HepG2 (cell line): ENCODE data around the gene FANCD2OS. TPM values are rescaled to one million over a fixed set of nuclear protein-coding genes. Genes with fewer than 3 reads are reported as not detected.

ENCODE experiments used
- HMG20B ChIP-seq: conservative IDR thresholded peaks from 2 replicates; pipeline ENCODE4 v1.6.1; 2016; ENCODE audit warnings: missing genetic modification reagents, missing compliant biosample characterization
- KMT2A ChIP-seq: sonication (generic); formaldehyde crosslinking; IDR thresholded peaks from 2 replicates; pipeline ENCODE4 v1.4.0; 2020; ENCODE audit warnings: missing genetic modification reagents
- MTF2 ChIP-seq: sonication (generic); formaldehyde crosslinking; IDR thresholded peaks from 2 replicates; pipeline ENCODE4 v1.5.0; 2020; ENCODE audit warnings: missing genetic modification reagents, borderline replicate concordance
- NFYB ChIP-seq: sonication (generic); formaldehyde crosslinking; IDR thresholded peaks from 2 replicates; pipeline ENCODE4 v1.4.0; 2020; ENCODE audit warnings: missing genetic modification reagents
- RFX5 ChIP-seq: IDR thresholded peaks from 2 replicates; pipeline ENCODE4 v1.6.1; 2011; ENCODE audit warnings: low read depth, low read length, improper control_type of control experiment
- TBL1XR1 ChIP-seq: fragments of 150-350 bp; IDR thresholded peaks from 2 replicates; pipeline ENCODE4 v1.6.1; 2014; ENCODE audit warnings: borderline replicate concordance, low read length; ENCODE audit not compliant: partially characterized antibody
- TSC22D2 ChIP-seq: sonication (generic); formaldehyde crosslinking; IDR thresholded peaks from 2 replicates; pipeline ENCODE4 v1.5.1; 2020; ENCODE audit warnings: missing genetic modification reagents, mild to moderate bottlenecking, borderline replicate concordance
- YEATS2 ChIP-seq: sonication (generic); formaldehyde crosslinking; IDR thresholded peaks from 2 replicates; pipeline ENCODE4 v1.4.0; 2020; ENCODE audit warnings: missing genetic modification reagents, borderline replicate concordance
- YY1 ChIP-seq: IDR thresholded peaks from 2 replicates; pipeline ENCODE4 v1.6.1; 2011; ENCODE audit warnings: low read length, low read depth, moderate library complexity, mild to moderate bottlenecking; ENCODE audit not compliant: insufficient read depth, insufficient replicate concordance
- ZBTB20 ChIP-seq: sonication (generic); formaldehyde crosslinking; IDR thresholded peaks from 2 replicates; pipeline ENCODE4 v1.8.1; 2023; ENCODE audit warnings: missing genetic modification reagents, low read depth, mild to moderate bottlenecking, borderline replicate concordance
- ZFP36 ChIP-seq: fragments of 150-350 bp; IDR thresholded peaks from 2 replicates; pipeline ENCODE4 v1.6.1; 2018; ENCODE audit warnings: borderline replicate concordance, low read length, low read depth; ENCODE audit not compliant: partially characterized antibody
- ZNF558 ChIP-seq: sonication (generic); formaldehyde crosslinking; IDR thresholded peaks from 2 replicates; pipeline ENCODE4 v1.9.0; 2022; ENCODE audit warnings: mild to moderate bottlenecking, missing genetic modification reagents, borderline replicate concordance
- ZNF564 ChIP-seq: sonication (generic); formaldehyde crosslinking; IDR thresholded peaks from 2 replicates; pipeline ENCODE4 v1.8.1; 2023; ENCODE audit warnings: mild to moderate bottlenecking, missing genetic modification reagents
- ZNF619 ChIP-seq: sonication (generic); formaldehyde crosslinking; IDR thresholded peaks from 2 replicates; pipeline ENCODE4 v1.4.0; 2020; ENCODE audit warnings: mild to moderate bottlenecking, missing genetic modification reagents
- ZNF776 ChIP-seq: sonication (generic); formaldehyde crosslinking; IDR thresholded peaks from 2 replicates; pipeline ENCODE4 v1.4.0; 2020; ENCODE audit warnings: mild to moderate bottlenecking, missing genetic modification reagents
- polyA plus RNA-seq, 8 experiments: library from polyadenylated mRNA; depleted of rRNA in 3 of 8; stranded (reverse) in 7 of 8; unstranded in 1 of 8; fragments of >200 nt; fragmentation: Illumina TruSeq in 4 of 8; extraction: Trizol in 4 of 8; gene quantifications; 2 replicates each; pipeline versions ENCODE4 v1.2.1 to v1.2.3, GENCODE V29; 2011 to 2016; ENCODE audit warnings: low read depth in 4 of 8, missing spikeins in 1 of 8, mixed read lengths in 1 of 8; ENCODE audit not compliant: insufficient read depth in 1 of 8
- total RNA-seq, 5 experiments: library from RNA; depleted of rRNA; stranded (reverse); fragments of >200 nt; fragmentation: Illumina TruSeq; extraction: Trizol; gene quantifications; 2 replicates each; pipeline ENCODE4 v1.2.3, GENCODE V29; 2016; ENCODE audit warnings: low read depth in 1 of 5
- TF ChIP-seq, protein P1 (sequence below): fragments of 450-650 bp; IDR thresholded peaks from 2 replicates; pipeline ENCODE4 v1.6.1; 2017; ENCODE audit warnings: mild to moderate bottlenecking
- TF ChIP-seq, protein P2 (sequence below): sonication (generic); formaldehyde crosslinking; IDR thresholded peaks from 2 replicates; pipeline ENCODE4 v1.5.1; 2020; ENCODE audit warnings: missing genetic modification reagents, mild to moderate bottlenecking, borderline replicate concordance
- TF ChIP-seq, protein P3 (sequence below): sonication (generic); formaldehyde crosslinking; IDR thresholded peaks from 2 replicates; pipeline ENCODE4 v1.5.0; 2020; ENCODE audit warnings: missing genetic modification reagents

Gene FANCD2OS
- total and polyA plus RNA-seq, 2 of the 13 experiments (the other 11 are each of a cell fraction or from before 2014, with no cell fraction given): not detected

DNA sequence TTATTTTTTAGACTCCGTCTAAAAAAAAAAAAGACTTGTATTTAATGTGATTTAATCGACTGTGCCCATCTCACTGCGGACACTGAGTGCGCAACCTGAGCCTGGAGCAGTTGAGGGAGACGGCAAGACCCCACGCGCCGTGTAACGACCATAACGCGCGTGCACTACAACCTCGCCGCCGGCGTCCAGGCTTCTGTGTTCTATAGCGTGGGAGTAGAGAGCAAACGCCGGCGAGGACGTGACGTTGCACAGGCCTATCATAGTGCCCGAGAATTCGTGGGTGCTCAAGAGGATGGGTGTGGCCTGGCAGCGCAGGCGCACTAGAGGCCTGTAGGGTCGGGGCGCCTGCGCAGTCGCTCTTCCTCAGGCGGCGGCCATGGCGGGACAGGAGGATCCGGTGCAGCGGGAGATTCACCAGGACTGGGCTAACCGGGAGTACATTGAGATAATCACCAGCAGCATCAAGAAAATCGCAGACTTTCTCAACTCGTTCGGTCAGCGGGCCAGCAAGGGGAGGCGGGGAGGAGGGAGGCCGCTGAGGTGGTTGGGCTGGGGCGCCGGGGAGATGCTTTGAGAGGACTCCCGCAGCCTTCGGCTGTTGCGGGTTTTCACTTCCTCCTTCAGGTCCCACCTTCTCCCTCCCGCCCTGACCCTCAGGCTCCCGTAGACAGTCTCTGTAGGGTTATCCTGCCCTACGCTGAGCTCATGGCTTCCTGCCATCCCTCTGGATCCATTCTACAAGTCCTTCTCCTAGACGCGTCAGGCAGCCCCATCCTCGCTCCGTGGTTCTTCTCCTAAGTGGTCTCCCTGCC is 7.5 kb upstream of the FANCD2OS start, which contains the start of gene BRK1 (continued):
- TF ChIP-seq, protein P1, sequence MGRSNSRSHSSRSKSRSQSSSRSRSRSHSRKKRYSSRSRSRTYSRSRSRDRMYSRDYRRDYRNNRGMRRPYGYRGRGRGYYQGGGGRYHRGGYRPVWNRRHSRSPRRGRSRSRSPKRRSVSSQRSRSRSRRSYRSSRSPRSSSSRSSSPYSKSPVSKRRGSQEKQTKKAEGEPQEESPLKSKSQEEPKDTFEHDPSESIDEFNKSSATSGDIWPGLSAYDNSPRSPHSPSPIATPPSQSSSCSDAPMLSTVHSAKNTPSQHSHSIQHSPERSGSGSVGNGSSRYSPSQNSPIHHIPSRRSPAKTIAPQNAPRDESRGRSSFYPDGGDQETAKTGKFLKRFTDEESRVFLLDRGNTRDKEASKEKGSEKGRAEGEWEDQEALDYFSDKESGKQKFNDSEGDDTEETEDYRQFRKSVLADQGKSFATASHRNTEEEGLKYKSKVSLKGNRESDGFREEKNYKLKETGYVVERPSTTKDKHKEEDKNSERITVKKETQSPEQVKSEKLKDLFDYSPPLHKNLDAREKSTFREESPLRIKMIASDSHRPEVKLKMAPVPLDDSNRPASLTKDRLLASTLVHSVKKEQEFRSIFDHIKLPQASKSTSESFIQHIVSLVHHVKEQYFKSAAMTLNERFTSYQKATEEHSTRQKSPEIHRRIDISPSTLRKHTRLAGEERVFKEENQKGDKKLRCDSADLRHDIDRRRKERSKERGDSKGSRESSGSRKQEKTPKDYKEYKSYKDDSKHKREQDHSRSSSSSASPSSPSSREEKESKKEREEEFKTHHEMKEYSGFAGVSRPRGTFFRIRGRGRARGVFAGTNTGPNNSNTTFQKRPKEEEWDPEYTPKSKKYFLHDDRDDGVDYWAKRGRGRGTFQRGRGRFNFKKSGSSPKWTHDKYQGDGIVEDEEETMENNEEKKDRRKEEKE: no peak
- TF ChIP-seq ZNF558 (CRISPR knock-in tag) (no peak), ZNF564 (no peak), ZBTB20 (CRISPR knock-in tag) (peak; percentile 42; the same call in 1 of the 2 replicates), KMT2A (CRISPR knock-in tag) (peak; percentile 33; the same call in 1 of the 2 replicates), TBL1XR1 (no peak), ZNF776 (CRISPR knock-in tag) (no peak), HMG20B (no peak), MTF2 (no peak; the same call in 1 of the 2 replicates), YEATS2 (CRISPR knock-in tag) (peak; percentile 81; the same call in 1 of the 2 replicates), NFYB (CRISPR knock-in tag) (peak; percentile 79), ZFP36 (no peak), RFX5 (no peak), TSC22D2 (CRISPR knock-in tag) (0 out of 2 replicates have a peak, but pooled peaks have one; percentile 51), ZNF619 (CRISPR knock-in tag) (peak; percentile 81; the same call in 1 of the 2 replicates), YY1 (peak; percentile 92)
- TF ChIP-seq, protein P2, sequence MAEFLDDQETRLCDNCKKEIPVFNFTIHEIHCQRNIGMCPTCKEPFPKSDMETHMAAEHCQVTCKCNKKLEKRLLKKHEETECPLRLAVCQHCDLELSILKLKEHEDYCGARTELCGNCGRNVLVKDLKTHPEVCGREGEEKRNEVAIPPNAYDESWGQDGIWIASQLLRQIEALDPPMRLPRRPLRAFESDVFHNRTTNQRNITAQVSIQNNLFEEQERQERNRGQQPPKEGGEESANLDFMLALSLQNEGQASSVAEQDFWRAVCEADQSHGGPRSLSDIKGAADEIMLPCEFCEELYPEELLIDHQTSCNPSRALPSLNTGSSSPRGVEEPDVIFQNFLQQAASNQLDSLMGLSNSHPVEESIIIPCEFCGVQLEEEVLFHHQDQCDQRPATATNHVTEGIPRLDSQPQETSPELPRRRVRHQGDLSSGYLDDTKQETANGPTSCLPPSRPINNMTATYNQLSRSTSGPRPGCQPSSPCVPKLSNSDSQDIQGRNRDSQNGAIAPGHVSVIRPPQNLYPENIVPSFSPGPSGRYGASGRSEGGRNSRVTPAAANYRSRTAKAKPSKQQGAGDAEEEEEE (CRISPR knock-in tag): no peak
- TF ChIP-seq, protein P3, sequence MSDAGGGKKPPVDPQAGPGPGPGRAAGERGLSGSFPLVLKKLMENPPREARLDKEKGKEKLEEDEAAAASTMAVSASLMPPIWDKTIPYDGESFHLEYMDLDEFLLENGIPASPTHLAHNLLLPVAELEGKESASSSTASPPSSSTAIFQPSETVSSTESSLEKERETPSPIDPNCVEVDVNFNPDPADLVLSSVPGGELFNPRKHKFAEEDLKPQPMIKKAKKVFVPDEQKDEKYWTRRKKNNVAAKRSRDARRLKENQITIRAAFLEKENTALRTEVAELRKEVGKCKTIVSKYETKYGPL (CRISPR knock-in tag): no peak
